ENCODE results near the gene MFGE8.

Gene MFGE8

GRCh38 chr15:88920186-88920891 lies 7.2 kb upstream of the MFGE8 start:
- no peak for DNase-seq (ENCODE audit: low read depth in 2 of 2)

- DNase-seq (ENCODE audit: low read depth in 2 of 2) = no peak
Measured at GRCh38 chr15:88918738-88919137, 5.6 kb upstream of the MFGE8 start.

GRCh38 chr15:88917760-88918159 lies 4.6 kb upstream of the MFGE8 start:
- no peak for DNase-seq (ENCODE audit: low read depth in 2 of 2)

- no peak for DNase-seq (ENCODE audit: low read depth in 2 of 2)
Measured at GRCh38 chr15:88915354-88915753, 2.2 kb upstream of the MFGE8 start.

GRCh38 chr15:88913850-88914169 lies 631 bp upstream of the MFGE8 start:
- DNase-seq (ENCODE audit: low read depth in 2 of 2) = no peak

GRCh38 chr15:88912500-88912921 lies 668 bp downstream of the MFGE8 start:
- DNase-seq (ENCODE audit: low read depth in 2 of 2) = no peak

GRCh38 chr15:88911766-88912118 lies 1.4 kb downstream of the MFGE8 start:
- no peak for DNase-seq (ENCODE audit: low read depth in 2 of 2)

- no peak for DNase-seq (ENCODE audit: low read depth in 2 of 2)
Measured at GRCh38 chr15:88909956-88910831, 3.0 kb downstream of the MFGE8 start.

GRCh38 chr15:88908697-88909621 lies 4.2 kb downstream of the MFGE8 start:
- DNase-seq (ENCODE audit: low read depth in 2 of 2) = no peak

- no peak for DNase-seq (ENCODE audit: low read depth in 2 of 2)
Measured at GRCh38 chr15:88908123-88908522, 5.1 kb downstream of the MFGE8 start.

GRCh38 chr15:88907111-88907510 lies 6.1 kb downstream of the MFGE8 start:
- DNase-seq (ENCODE audit: low read depth in 2 of 2) = no peak

GRCh38 chr15:88906551-88906950 lies 6.6 kb downstream of the MFGE8 start:
- DNase-seq (ENCODE audit: low read depth in 2 of 2) = no peak

- DNase-seq (ENCODE audit: low read depth in 2 of 2) = no peak
Measured at GRCh38 chr15:88906130-88906529, 7.0 kb downstream of the MFGE8 start.

GRCh38 chr15:88905576-88905975 lies 7.6 kb downstream of the MFGE8 start:
- no peak for DNase-seq (ENCODE audit: low read depth in 2 of 2)

- DNase-seq (ENCODE audit: low read depth in 2 of 2) = peak; percentile 80 to 89
Measured at GRCh38 chr15:88904624-88905327, 8.4 kb downstream of the MFGE8 start.

GRCh38 chr15:88904257-88904623 lies 8.9 kb downstream of the MFGE8 start:
- DNase-seq (ENCODE audit: low read depth in 2 of 2) = no peak

GRCh38 chr15:88902846-88903245 lies 10.3 kb downstream of the MFGE8 start:
- DNase-seq (ENCODE audit: low read depth in 2 of 2) = no peak

- DNase-seq (ENCODE audit: low read depth in 2 of 2) = no peak
Measured at GRCh38 chr15:88902221-88902835, 10.9 kb downstream of the MFGE8 start.

GRCh38 chr15:88901508-88902220 lies 11.5 kb downstream of the MFGE8 start:
- DNase-seq (ENCODE audit: low read depth in 2 of 2) = no peak

- DNase-seq (ENCODE audit: low read depth in 2 of 2) = no peak
Measured at GRCh38 chr15:88900982-88901418, 12.2 kb downstream of the MFGE8 start.

All from stimulated activated CD8-positive, alpha-beta memory T cell treated with anti-CD3 and anti-CD28 coated beads, Interleukin-7, amount 100 ng/mL, for 4 hours (primary cell).